Astrocyte (in vitro differentiated cells and primary cell): ENCODE data around the gene PATE4.
"Not testable (repeated sequence)": the region's sequence is repeated elsewhere in the genome, so short reads cannot be mapped to it uniquely, and the experiment has no call there.

Experiments
- CTCF ChIP-seq: IDR thresholded peaks from 2 replicates; pipeline ENCODE4 v1.5.1; 2011; ENCODE audit warnings: low read depth, mild to moderate bottlenecking, inconsistent platforms, low read length, moderate library complexity; ENCODE audit not compliant: insufficient read depth
- EZH2 ChIP-seq: IDR thresholded peaks from 2 replicates; pipeline ENCODE4 v1.6.1; 2012; ENCODE audit warnings: mild to moderate bottlenecking, low read length, inconsistent platforms; ENCODE audit not compliant: insufficient read depth

GRCh38 chr11:125857670-125858069 lies 24.6 kb downstream of the PATE4 start:
- not testable (repeated sequence) for TF ChIP-seq CTCF, EZH2
